Prostate gland (tissue), 2 donors: ENCODE results near the gene MED15.

ENCODE experiments used
- CTCF ChIP-seq, 4 experiments: fragments of 200-600 bp in 2 of 4; fragments of 450-650 bp in 2 of 4; sonication (generic) in 2 of 4; IDR thresholded peaks; 1 replicate in 3 of 4; 2 replicates in 1 of 4; pipeline ENCODE4 v1.5.1; 2016 to 2019; ENCODE audit warnings: antibody characterized with exemption in 4 of 4, mild to moderate bottlenecking in 2 of 4, moderate library complexity in 2 of 4
- POLR2A ChIP-seq: fragments of 450-650 bp; IDR thresholded peaks from one replicate; pipeline ENCODE4 v1.6.1; 2016; ENCODE audit warnings: antibody characterized with exemption, mild to moderate bottlenecking
- POLR2AphosphoS5 ChIP-seq: sonication (generic); formaldehyde crosslinking; IDR thresholded peaks from one replicate; pipeline ENCODE4 v1.6.1; 2017; ENCODE audit warnings: antibody characterized with exemption

- TF ChIP-seq POLR2AphosphoS5 (no peak), CTCF (IDR thresholded peaks at IDR 0.05) (no peak), POLR2A (no peak)
Observed at GRCh38 chr22:20483771-20484170, 23.6 kb upstream of the MED15 start.
